Cerebellar nuclear complex (tissue), 1 donor: ENCODE results near the gene KRT7.
"Not testable (repeated sequence)": the region's sequence is repeated elsewhere in the genome, so short reads cannot be mapped to it uniquely, and the experiment has no call there.

Experiments used
- DNase-seq, 2 experiments: peaks; one replicate each; lab custom pipeline; 2025; lab: John Stamatoyannopoulos, UW

Gene KRT7

DNA sequence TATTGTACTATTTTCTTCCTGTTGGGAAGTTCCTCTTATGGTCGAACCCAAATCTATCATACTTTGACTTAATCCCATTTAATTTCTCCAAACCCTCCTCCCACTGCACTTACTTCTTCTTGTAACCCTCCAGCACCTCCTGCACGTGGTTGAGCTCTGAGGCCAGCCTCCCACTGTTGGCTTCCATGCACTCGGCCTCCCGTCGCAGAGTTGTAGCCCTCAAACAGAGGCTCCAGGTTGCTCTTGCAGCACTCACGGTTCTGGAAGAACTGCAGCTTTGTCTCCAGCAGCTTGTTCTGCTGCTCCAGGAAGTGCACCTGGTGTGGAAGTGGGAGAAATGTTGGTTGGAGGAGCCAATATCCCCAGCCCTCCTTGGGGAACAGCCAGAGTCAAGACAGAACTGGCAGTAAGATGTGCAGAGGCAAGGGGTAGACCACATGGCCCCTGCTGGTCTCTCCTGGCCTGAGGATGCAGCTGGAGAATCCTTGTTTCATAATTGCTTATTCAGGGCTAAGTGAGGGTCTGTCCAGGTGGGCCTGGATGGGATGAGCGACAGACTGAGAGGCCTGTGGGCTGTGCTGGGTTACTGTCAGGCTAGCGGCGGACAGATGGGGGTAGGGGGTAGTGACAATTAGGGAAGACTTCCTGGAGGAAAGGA lies 23.0 kb downstream of the KRT7 start:
- no peak for DNase-seq

DNA sequence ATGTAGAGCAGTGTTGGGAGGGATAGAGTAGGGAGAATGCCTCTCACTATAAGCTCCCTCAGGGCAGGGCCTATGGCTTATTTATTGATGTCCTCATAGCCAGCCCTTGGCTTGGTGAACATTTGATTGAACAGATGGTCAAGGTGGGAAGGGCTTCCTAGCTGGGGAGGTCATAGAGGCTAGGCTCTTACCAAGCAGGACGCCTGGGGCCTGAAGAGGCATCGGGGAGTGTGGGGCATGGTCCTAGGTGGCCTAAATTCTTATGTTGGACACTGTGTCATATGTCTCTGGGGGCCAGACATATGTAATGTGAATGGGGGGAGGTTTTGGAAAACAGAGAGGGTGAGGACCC lies 23.5 kb downstream of the KRT7 start:
- DNase-seq, result no peak

DNA sequence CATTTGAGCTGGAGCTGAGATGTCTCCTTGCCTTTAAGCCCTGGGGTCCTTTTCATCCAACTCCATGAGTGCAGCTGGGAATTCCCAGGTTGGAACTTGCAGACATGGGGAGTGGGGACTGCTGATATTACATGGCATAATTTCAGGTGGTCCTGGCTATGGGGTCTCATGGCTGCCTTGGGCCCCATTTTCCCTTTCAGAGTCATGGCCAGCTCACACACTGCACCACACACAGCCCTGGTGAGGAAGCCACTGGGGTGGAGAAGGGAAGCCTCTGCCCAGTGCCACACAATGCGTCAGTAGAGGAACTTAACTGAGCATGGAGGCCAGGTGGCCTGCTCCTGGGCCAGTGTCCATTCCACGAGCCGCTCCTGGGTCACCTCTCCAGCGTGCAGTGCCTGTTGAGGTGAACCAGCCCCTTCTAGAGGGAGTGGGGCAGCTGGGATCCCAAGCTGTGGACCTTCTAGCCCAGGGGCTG lies 24.1 kb downstream of the KRT7 start:
- DNase-seq, result no peak

DNA sequence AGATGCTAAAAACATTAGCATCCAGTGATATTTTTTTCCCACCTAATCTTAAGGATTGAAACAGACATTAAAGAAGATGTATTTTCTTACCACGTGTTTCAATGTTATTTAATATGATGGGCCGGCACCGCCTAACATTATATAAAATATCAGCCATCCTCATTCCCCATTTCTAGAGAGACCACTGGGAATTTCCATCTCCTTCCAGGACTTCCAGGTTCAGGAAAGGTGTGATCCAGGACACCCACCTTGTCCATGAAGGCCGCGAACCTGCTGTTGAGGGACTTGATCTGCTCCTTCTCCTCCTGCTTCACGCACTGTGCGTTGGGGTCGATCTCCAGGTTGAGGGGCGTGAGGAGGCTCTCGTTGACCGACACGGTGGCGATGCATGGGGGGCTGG lies 24.9 kb downstream of the KRT7 start:
- DNase-seq, result not testable (repeated sequence)

DNA sequence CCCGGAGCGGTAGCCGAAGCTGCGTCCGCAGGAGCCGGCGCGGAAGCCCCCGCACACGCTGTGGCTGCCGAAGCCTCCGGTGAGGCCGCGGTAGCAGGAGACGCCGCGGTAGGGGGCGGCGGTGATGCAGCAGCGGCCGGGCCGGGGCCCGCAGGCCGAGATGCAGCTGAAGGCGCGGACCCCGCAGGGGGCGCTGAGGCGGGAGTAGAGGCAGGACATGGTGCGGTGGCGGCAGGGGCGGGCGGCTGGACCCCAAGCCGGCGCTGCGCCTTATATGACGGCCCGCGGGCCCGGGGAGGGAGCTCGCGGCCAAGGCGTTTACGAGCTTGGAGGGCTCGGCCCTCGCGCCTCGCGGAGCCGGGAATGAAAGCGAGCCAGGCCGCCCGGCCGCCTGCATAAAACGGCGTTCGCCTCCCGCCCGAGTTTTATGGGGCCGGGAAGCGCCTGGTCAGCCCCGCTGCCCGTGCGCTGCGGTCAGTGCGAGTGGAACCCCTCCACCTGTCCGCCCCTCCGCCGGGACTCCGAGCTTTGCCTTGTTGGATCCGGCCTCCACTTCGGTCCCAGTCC lies 25.4 kb downstream of the KRT7 start:
- DNase-seq, result no peak

DNA sequence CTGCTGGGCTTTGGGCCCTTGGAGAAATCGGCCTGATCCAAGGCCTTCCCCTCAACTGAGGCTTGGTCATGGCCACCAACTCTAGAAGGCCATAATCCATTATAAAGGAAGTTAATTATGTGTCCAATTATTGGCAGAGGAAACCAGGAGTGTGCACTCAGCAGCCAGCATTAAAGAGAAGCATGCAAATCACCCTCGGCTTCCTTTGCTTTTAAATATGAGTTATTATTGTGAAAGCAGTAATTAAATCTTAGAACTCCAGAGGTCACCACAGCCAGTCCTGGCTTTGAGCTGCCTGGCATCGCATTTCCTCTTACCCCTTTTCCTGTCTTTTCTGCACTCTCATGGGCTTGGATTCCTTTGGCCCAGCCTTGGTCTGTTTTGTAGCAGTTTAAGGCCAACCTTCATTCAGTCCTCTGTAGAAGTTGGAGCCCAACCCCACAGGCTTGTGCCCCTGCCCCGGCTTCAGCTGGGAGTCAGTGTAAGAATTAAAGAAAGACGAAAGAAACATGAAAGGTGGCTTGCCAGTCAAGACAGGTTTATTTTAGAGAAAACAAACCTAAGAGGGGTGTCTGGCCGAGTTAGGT lies 26.7 kb downstream of the KRT7 start:
- DNase-seq, result no peak

DNA sequence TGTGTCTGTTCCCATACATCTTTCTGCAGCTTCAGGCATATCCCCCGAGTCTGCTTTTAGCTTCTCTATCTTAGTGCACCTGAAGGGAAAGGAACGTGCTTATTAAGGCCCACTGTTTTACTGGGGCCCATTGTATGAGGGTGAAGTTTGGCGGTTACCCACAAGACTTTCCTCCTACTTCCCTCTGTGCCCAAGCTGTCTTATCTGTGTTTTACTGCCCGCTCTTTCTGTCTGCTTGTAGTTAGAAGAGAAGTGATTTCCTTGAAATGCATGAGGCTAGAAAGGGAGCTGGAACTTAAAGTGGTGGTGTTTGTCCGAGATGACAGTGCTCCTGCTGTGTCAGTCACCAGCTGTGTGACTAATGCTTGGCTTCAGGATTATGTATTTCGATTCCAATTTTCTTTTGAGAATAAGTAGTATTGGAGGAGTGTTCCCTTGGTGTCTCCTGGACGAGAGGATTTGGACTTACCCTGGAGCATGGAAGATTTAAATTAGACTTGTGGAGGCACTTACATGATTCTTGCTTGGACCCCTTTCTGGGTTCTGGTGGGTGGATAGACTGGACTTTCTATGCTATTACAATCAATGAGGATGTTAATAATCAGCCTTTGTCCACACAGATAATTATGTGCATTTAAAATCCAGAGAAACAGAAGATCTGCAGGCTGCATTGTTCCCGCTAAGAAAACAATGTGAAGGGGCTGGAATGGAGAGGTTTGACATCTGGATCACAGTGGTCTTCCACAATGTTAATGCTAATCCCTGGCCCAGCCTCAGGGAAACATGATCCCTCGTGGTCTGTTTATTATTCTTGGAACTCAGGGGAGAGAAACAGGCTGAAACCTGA lies 27.5 kb downstream of the KRT7 start:
- no peak for DNase-seq

DNA sequence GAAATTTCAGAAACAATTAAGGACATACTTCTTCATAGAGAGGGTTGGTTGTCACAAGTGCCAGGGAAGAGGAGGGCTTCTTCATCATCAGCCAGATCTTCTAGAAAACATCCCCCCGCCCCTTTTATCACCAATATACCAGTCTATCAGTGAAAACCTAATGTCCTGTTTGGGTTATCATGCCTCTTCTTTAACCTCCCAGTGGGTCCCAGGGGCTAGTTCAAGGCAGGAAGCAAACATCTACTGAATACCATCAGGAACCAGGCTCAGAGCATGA lies 28.1 kb downstream of the KRT7 start:
- DNase-seq, result no peak

DNA sequence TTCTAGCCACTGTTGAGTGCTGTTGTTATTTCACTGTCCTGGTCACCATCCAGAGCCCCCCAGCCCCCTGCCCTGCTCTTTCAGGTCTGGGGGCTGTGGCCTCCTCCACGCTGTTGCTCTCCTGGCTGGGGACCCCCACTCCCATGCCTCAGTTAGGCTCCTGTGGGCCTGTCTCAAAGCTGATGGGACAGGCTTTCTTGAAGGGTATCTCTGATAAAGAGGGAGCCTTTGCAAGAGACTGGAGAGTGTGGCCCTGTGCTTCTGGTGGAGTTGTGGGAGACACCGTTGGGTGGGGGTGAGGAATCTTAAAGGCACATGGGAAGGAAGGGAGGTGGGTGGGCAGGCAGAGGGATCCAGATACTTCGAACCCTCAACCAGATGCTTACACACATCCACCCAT lies 29.2 kb downstream of the KRT7 start:
- no peak for DNase-seq

DNA sequence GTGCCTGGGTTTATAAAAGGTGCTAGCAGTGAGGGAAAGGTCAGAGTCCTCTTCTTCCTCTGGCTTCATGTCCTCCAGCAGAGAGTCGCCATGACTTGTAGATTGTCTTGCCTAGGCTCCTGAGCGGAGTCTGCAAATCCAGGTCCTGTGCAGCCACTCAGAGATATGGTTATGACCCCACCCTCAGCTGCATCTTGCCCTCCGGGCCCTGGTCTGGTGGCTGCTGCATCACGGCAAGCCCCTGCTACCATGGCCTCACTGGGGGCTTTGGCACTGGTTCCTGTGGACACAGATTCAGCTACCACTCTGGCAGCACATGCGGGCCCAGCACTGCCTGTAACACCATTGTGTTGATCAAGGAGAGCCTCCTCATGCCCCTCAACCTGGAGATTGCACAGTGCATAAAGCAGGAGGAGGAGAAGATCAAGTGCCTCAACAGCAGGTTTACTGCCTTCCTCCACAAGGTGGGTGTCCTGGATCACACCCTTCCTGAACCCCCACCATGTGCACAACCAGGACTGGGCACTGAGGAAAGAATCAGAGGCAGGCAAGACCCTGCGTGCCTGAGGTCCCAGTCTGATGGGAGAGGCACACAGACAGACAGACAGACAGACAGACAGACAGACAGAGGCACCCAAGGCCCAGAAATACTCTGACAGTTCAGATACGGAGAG lies 30.9 kb downstream of the KRT7 start:
- DNase-seq, result no peak

DNA sequence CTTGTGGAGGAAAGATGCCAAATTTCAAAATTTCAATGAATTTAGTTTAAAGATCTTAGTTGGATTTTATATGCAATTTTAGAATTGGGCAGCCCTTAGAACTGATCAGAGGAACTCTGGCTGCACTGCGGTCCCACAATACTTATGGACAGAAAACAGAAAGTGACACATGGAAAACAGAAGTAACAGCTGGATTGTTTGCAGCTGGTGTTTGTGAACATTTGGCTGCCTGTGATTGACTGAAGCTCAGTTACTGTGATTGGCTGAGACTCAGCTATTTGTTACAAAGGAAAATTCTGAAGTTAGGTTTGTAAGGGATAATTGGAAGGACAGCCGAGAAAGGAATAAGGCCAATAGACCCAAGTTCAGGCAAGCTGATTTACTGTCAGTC lies 31.4 kb downstream of the KRT7 start:
- DNase-seq, result no peak

DNA sequence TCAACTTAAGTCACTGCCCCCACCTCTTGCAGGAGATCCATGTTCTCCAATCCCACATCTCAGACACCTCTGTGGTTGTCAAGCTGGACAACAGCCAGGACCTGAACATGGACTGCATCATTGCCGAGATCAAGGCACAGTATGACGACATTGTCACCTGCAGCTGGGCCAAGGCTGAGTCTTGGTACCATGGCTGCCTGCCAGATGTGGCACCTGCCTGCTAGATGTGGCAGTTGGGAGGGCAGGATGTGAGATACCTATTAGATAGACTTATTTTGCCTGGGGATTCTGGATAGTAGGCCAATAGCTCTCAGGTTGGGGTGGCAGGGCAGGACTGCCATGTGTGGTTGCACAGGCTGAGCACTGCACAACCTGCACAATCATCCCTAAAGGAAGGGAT lies 33.5 kb downstream of the KRT7 start:
- DNase-seq, result no peak

DNA sequence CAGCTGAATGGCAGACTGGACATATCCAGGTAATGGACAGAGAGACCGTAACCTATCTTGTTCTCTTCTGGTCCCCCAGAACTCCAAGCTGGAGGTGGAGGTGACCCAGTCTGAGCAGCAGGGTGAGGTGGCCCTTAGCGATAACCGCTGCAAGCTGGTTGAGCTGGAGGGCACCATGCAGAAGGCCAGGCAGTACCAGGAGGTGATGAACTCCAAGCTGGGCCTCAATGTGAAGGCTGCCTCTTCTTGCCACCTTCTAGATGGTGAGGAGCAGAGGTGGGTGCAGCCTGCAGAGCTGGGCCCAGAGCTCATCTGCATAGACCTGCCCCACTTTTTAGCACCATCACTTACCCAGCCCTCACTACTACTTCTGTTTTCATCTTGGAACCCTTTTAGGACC lies 34.2 kb downstream of the KRT7 start:
- no peak for DNase-seq

DNA sequence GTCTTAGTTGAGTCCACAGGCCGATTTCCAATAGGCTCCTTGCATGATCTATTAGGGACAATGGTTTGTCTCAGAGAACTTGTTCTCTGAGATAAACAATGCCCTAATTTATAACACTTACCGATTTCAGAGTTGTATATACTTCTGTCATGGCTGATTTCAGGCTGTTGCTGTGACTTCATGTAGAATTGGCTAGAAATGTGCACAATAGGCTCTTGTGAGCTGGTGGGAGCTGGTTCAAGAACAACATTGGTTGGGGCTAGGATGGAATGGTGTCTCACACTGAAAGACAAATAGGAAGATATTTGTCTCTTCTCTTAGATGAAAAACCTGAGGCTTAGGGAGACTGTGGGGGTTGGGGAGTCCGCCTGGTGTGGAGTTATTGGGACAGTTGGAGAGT lies 34.7 kb downstream of the KRT7 start:
- DNase-seq, result no peak

DNA sequence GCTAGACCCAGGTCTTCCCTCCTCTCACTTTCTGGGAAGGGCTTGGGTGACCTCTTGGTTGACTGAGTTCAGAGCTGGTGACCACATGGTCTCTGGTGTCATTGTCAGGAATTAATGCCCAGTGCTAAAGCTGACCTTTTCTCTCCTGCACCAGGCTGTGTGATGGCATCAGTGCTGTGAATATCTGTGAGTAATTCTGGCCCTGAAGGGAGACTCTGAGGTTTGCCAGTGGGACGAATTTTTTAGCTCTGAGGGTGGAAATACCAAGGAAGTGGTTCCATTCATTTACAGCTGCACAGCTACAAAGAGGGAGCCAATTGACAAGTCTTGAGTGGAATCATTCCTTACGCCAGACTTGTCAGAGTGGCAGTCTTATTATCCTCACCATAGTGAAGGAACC lies 35.2 kb downstream of the KRT7 start:
- no peak for DNase-seq

DNA sequence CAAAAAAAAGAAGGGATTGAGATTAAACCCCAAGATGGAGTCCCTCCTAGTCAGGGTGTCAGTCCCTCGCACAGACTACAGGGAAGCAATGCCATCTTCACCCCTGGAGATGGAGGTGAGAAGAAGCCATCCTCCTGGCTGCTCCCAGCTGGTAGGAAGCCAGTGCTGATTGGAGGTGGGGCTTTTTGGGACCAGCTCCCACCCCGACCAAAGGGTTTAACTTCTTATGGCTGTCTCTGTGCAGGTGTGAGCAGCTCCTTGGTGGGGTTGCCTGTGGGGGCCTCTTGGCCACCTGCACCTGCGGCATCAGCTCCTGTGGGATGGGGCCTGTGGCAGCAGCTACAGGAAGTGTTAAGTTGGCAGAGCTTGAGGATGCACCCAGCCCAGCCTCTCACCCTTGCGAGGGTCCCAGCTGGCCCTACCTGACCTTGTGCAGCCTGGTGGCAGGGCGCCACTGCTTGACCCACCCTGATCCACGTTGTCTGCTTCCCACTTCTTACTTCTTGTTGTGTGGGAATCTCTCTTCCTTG lies 37.6 kb downstream of the KRT7 start:
- DNase-seq, result no peak

DNA sequence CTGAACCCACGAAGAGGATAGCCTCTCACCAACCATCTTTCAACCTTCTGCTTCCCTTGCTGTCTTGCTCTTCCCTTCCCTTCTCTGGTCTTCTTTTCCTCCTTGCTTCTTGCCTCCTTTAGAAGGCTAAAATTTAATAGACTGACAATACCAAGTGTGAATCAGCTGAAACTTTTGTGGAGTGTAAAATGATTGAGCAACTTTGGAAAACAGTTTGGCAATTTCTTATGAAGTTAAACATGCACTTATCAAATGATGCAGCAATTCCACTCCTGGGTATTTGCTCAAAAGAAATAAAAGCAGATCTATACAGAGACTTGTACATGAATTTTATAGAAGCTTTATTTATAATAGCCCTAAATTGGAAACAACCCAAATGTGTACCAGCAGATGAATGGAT lies 38.1 kb downstream of the KRT7 start:
- DNase-seq, result no peak

DNA sequence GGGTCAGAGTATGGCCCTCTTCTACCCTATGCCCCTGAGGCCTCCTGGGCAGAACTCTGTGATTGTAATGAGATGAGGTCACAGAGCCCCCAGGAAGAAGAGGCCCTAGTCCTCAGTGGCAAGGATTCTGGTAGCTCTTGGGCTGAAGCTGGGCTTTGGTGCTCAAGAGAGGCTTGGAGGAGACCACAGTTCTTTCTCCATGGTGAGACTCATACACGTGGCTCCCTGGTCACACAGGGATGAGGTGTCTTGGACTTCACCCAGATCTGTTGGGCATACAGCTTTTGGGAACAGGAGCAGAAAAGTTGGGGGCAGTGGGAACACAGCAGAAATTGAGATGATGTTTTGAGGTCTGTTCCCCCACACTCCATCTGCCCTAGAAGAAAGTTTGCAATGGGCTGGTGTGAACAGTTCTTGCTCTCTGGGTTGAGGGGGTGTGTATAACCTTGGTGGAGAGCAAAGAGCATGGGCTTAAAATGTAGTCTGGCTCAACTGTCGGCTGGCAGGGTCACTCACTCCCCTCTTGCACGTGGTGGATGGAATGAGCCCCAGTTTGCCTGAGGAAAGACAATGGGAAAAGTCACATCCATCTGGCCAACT lies 41.6 kb downstream of the KRT7 start, which contains the start of gene KRT86:
Gene KRT86 (plus strand): TSS at position 125 of the 600 bp plus-strand sequence. CDS start 27,272 bp downstream, outside the sequence.
- no peak for DNase-seq

DNA sequence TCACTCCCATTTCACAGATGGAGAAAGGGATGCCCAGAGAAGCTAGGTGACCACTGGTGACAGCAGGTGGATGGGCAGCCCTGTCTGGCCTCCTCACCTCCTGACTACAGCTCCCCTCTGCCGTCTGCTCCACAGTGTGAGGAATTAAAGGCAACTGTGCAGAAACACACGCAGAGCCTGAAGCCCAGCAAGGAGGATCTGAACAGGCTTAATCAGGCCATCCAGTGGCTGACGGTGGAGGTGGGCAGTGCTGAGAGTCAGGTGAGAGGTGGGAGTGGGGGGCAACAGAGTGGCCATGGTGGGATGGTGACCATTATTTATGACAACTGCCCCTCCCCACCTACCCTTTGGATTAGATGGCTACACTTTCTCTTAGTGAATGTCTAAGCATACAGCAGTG lies 42.6 kb downstream of the KRT7 start:
- no peak for DNase-seq

DNA sequence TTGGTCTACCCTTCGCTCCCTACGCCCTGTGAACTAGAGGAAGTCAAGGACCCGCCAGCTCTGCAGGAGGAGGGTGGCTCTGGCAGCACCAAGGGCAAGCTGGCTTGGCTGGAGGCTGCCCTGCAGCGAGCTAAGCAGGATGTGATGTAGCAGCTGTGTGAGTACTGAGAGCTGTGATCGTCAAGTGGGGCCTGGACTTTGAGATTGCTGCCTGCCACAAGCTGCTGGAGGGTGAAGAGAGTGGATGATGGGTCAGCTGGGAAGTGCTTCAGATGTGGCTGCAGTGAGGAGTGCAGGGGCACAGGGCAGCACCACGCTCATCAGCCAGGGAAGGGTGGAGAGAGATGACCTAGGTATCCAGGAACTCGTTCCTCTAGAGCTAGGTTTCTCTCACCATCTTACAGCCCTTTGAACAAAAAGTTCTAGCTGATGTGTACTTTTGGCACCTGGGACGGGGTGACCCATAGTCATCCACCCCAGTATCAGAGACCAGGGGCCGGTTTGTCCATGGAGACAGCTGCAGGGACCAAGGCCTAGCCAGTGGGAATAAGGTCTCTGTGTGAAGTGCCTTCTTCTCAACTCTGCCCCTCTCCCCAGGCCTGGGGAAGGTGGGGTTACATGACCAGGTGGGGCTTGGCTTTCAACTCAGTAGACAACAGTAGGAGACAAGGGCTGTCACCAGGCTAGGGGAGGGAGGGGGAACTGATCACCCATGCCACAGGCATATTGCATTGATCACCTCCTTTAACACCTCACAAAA lies 44.6 kb downstream of the KRT7 start:
- DNase-seq, result no peak
